K562 (cell line): ENCODE data around the gene SBNO1. TPM values are rescaled to one million over a fixed set of nuclear protein-coding genes. Genes with fewer than 3 reads are reported as not detected.

Source experiments
- BMI1 ChIP-seq: fragments of 150-350 bp; IDR thresholded peaks from 2 replicates; pipeline ENCODE4 v1.6.1; 2014; ENCODE audit warnings: low read length
- ESRRB ChIP-seq: fragments of 250-450 bp; sonication (Bioruptor Pico); IDR thresholded peaks from 2 replicates; pipeline ENCODE4 v1.5.0; 2020; ENCODE audit warnings: mild to moderate bottlenecking, moderate library complexity, borderline replicate concordance
- GATAD2B ChIP-seq: fragments of 450-650 bp; IDR thresholded peaks from 2 replicates; pipeline ENCODE4 v1.6.1; 2017; ENCODE audit warnings: mild to moderate bottlenecking, borderline replicate concordance
- HSF4 ChIP-seq: fragments of 250-450 bp; sonication (Bioruptor Pico); IDR thresholded peaks from 2 replicates; pipeline ENCODE4 v2.1.2; 2022; ENCODE audit warnings: mild to moderate bottlenecking, moderate library complexity, borderline replicate concordance
- JUND ChIP-seq, 2 experiments: IDR thresholded peaks; 2 replicates in 1 of 2; 3 replicates in 1 of 2; pipeline ENCODE4 v1.6.1; 2011; ENCODE audit warnings: borderline replicate concordance in 2 of 2, low read depth in 2 of 2, low read length in 2 of 2, improper control_type of control experiment in 1 of 2, missing biosample characterization in 1 of 2, missing genetic modification characterization in 1 of 2, missing genetic modification reagents in 1 of 2
- KAT2B ChIP-seq: IDR thresholded peaks from one replicate; pipeline ENCODE4 v1.6.1; 2012; ENCODE audit warnings: low read depth, mild to moderate bottlenecking, control low read depth, inconsistent platforms, low read length, moderate library complexity
- KAT7 ChIP-seq: sonication (generic); formaldehyde crosslinking; IDR thresholded peaks from 2 replicates; pipeline ENCODE4 v1.8.0; 2022; ENCODE audit warnings: missing genetic modification reagents, mild to moderate bottlenecking, borderline replicate concordance
- NCOA1 ChIP-seq: fragments of 450-650 bp; IDR thresholded peaks from 2 replicates; pipeline ENCODE4 v1.6.1; 2016; ENCODE audit warnings: low read depth
- NFATC3 ChIP-seq: fragments of 450-650 bp; IDR thresholded peaks from 2 replicates; pipeline ENCODE4 v1.6.1; 2017; ENCODE audit warnings: mild to moderate bottlenecking
- NFXL1 ChIP-seq: fragments of 450-650 bp; formaldehyde crosslinking; IDR thresholded peaks from 2 replicates; pipeline ENCODE4 v1.4.0; 2021; ENCODE audit warnings: mild to moderate bottlenecking
- PPARD ChIP-seq: fragments of 250-450 bp; sonication (Bioruptor Pico); IDR thresholded peaks from 2 replicates; pipeline ENCODE4 v1.8.0; 2022; ENCODE audit warnings: inconsistent platforms, mild to moderate bottlenecking, moderate library complexity
- RBM17 ChIP-seq: fragments of 200-400 bp; formaldehyde crosslinking; IDR thresholded peaks from 2 replicates; pipeline ENCODE4 v1.6.1; 2017; ENCODE audit warnings: low read depth, mild to moderate bottlenecking, low read length, borderline replicate concordance
- STAG1 ChIP-seq: sonication (generic); formaldehyde crosslinking; IDR thresholded peaks from 2 replicates; pipeline ENCODE4 v1.5.0; 2020; ENCODE audit warnings: missing genetic modification reagents, borderline replicate concordance
- STAT5B ChIP-seq: fragments of 250-450 bp; sonication (Bioruptor Pico); IDR thresholded peaks from 2 replicates; pipeline ENCODE4 v1.8.0; 2021; ENCODE audit warnings: mild to moderate bottlenecking, inconsistent platforms
- TCF3 ChIP-seq: sonication (generic); formaldehyde crosslinking; IDR thresholded peaks from 2 replicates; pipeline ENCODE4 v1.4.0; 2020; ENCODE audit warnings: mild to moderate bottlenecking, missing genetic modification reagents
- TCF7 ChIP-seq: sonication (generic); IDR thresholded peaks from 2 replicates; pipeline ENCODE4 v1.6.1; 2016; ENCODE audit warnings: antibody characterized with exemption, borderline replicate concordance
- U2AF1 ChIP-seq: fragments of 200-400 bp; formaldehyde crosslinking; optimal IDR thresholded peaks from 2 replicates; pipeline ENCODE3; 2017; ENCODE audit warnings: mild to moderate bottlenecking, low read depth, low read length, moderate library complexity
- ZBTB8A ChIP-seq: fragments of 450-650 bp; IDR thresholded peaks from 2 replicates; pipeline ENCODE4 v1.6.1; 2018; ENCODE audit warnings: mild to moderate bottlenecking, moderate library complexity; ENCODE audit not compliant: partially characterized antibody
- ZNF143 ChIP-seq: sonication (generic); formaldehyde crosslinking; IDR thresholded peaks from 2 replicates; pipeline ENCODE4 v1.9.0; 2022; ENCODE audit warnings: mild to moderate bottlenecking, missing genetic modification reagents
- ZNF263 ChIP-seq: sonication (generic); formaldehyde crosslinking; IDR thresholded peaks from 2 replicates; pipeline ENCODE4 v1.8.0; 2022; ENCODE audit warnings: mild to moderate bottlenecking, missing genetic modification reagents, borderline replicate concordance
- ZNF584 ChIP-seq: fragments of 200-800 bp; sonication (Bioruptor generic); IDR thresholded peaks from 2 replicates; pipeline ENCODE4 v1.6.1; 2016; ENCODE audit warnings: low read depth, mild to moderate bottlenecking, missing genetic modification characterization, missing compliant biosample characterization
- ZNF696 ChIP-seq: fragments of 250-450 bp; sonication (Bioruptor Pico); conservative IDR thresholded peaks from 2 replicates; pipeline ENCODE4 v1.4.0; 2020; ENCODE audit warnings: mild to moderate bottlenecking, moderate library complexity
- polyA plus RNA-seq, 8 experiments: library from polyadenylated mRNA; depleted of rRNA in 4 of 8; stranded (reverse) in 5 of 8; unstranded in 3 of 8; fragments of >200 nt; fragmentation: Nextera tagmentation in 2 of 8; fragmentation: Illumina TruSeq in 1 of 8; extraction: Ambion mirVana in 2 of 8; extraction: Trizol in 1 of 8; gene quantifications; 2 replicates each; pipeline versions ENCODE4 v1.2.1 to v1.2.3, GENCODE V29; 2011 to 2014; ENCODE audit warnings: inconsistent platforms in 1 of 8, missing spikeins in 1 of 8
- total RNA-seq, 7 experiments: library from RNA; depleted of rRNA in 6 of 7; stranded (reverse); fragments of >200 nt in 6 of 7; fragmentation: Illumina TruSeq in 2 of 7; extraction: Trizol in 2 of 7; gene quantifications; 2 replicates each; pipeline versions ENCODE4 v1.2.1 to v1.2.3, GENCODE V29; 2011 to 2021; ENCODE audit warnings: low replicate concordance in 1 of 7
- TF ChIP-seq, protein P1 (sequence below): fragments of 450-650 bp; formaldehyde crosslinking; IDR thresholded peaks from 2 replicates; pipeline ENCODE4 v1.4.0; 2020; ENCODE audit warnings: mild to moderate bottlenecking
- TF ChIP-seq, protein P2 (sequence below): sonication (generic); formaldehyde crosslinking; IDR thresholded peaks from 2 replicates; pipeline ENCODE4 v1.8.0; 2022; ENCODE audit warnings: mild to moderate bottlenecking, missing genetic modification reagents
- TF ChIP-seq, protein P3 (sequence below): sonication (generic); formaldehyde crosslinking; IDR thresholded peaks from 2 replicates; pipeline ENCODE4 v1.8.0; 2022; ENCODE audit warnings: mild to moderate bottlenecking, low read depth, missing genetic modification reagents

SBNO1 gene
- total and polyA plus RNA-seq, 9 of the 15 experiments (the other 6 are each of a cell fraction or from before 2014, with no cell fraction given) = 14.9 to 77.1 (median 35.9) TPM

DNA sequence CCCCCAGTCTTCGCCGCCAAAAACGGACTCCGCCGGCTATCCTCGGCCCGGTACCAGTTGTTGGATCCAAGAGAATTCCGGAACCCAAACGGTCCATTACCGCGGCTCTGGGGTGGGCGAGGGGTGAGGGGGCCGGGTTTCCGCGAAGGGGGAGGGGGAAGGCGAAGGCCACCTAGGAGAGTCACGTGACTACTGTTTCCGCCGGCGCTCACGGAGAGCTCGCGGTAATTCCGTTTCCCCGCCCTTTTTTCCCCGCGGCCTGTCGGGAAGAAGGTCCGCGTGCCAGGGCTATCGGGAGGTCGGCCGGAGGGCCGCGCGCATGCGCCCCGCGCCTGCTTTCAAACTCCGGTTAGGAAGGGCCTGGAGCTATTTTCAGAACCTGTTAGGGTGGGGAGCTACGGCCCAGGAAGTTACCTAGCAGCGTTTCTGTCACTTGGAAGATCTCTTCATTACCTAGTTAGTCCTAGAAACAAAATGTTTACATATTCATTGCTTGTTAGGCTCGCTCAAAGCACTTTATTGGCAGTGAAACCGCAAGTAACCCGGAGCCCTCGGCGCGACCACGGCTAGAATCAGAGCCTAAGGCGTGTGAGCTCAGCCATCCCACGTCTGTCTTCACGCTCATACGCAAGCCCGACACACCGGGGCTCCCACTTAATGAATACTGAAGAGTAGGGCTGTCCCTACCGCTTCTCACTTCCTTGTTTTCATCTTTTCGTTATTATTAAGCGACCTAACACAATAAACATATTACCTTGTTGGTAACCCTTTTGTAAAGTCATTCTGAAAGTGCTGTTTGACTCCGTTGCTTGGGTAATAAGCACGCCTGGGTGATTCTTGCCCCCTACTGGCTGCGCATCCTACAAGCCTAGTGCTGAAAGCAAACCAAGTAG lies 624 bp upstream of the SBNO1 start (continued):
- TF ChIP-seq TCF7 (no peak), KAT7 (CRISPR knock-in tag) (peak; percentile 66; the same call in 1 of the 2 replicates), JUND (IDR thresholded peaks at IDR 0.05; ENCODE audit: borderline replicate concordance, low read depth, low read length) (peak; percentile 57), JUND (tag; IDR thresholded peaks at IDR 0.05; ENCODE audit: borderline replicate concordance, low read depth, low read length) (peak; percentile 50; the same call in 1 of the 3 replicates), KAT2B (no peak), ESRRB (peak; percentile 72; the same call in 1 of the 2 replicates), BMI1 (0 out of 2 replicates have a peak, but pooled peaks have one; percentile 22), TCF3 (CRISPR knock-in tag) (no peak; the same call in none of the 2 replicates), NFXL1 (CRISPR knock-in tag) (no peak), ZNF263 (CRISPR knock-in tag) (no peak), HSF4 (CRISPR knock-in tag) (no peak), ZBTB8A (no peak), NFATC3 (no peak), ZNF584 (no peak), NCOA1 (0 out of 2 replicates have a peak, but pooled peaks have one; percentile 19), STAT5B (CRISPR knock-in tag) (no peak), ZNF696 (CRISPR knock-in tag) (no peak), PPARD (CRISPR knock-in tag) (no peak), GATAD2B (peak; percentile 78), STAG1 (CRISPR knock-in tag) (no peak), U2AF1 (no peak), ZNF143 (CRISPR knock-in tag) (peak; percentile 87), RBM17 (no peak)
- TF ChIP-seq, protein P1, sequence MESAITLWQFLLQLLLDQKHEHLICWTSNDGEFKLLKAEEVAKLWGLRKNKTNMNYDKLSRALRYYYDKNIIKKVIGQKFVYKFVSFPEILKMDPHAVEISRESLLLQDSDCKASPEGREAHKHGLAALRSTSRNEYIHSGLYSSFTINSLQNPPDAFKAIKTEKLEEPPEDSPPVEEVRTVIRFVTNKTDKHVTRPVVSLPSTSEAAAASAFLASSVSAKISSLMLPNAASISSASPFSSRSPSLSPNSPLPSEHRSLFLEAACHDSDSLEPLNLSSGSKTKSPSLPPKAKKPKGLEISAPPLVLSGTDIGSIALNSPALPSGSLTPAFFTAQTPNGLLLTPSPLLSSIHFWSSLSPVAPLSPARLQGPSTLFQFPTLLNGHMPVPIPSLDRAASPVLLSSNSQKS (CRISPR knock-in tag) = no peak
- TF ChIP-seq, protein P2, sequence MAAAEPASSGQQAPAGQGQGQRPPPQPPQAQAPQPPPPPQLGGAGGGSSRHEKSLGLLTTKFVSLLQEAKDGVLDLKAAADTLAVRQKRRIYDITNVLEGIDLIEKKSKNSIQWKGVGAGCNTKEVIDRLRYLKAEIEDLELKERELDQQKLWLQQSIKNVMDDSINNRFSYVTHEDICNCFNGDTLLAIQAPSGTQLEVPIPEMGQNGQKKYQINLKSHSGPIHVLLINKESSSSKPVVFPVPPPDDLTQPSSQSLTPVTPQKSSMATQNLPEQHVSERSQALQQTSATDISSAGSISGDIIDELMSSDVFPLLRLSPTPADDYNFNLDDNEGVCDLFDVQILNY (CRISPR knock-in tag) = no peak; the same call in 1 of the 2 replicates
- TF ChIP-seq, protein P3, sequence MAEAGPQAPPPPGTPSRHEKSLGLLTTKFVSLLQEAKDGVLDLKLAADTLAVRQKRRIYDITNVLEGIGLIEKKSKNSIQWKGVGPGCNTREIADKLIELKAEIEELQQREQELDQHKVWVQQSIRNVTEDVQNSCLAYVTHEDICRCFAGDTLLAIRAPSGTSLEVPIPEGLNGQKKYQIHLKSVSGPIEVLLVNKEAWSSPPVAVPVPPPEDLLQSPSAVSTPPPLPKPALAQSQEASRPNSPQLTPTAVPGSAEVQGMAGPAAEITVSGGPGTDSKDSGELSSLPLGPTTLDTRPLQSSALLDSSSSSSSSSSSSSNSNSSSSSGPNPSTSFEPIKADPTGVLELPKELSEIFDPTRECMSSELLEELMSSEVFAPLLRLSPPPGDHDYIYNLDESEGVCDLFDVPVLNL (CRISPR knock-in tag) = no peak
